ENCODE data around the gene BRI3BP.

BRI3BP gene

DNA sequence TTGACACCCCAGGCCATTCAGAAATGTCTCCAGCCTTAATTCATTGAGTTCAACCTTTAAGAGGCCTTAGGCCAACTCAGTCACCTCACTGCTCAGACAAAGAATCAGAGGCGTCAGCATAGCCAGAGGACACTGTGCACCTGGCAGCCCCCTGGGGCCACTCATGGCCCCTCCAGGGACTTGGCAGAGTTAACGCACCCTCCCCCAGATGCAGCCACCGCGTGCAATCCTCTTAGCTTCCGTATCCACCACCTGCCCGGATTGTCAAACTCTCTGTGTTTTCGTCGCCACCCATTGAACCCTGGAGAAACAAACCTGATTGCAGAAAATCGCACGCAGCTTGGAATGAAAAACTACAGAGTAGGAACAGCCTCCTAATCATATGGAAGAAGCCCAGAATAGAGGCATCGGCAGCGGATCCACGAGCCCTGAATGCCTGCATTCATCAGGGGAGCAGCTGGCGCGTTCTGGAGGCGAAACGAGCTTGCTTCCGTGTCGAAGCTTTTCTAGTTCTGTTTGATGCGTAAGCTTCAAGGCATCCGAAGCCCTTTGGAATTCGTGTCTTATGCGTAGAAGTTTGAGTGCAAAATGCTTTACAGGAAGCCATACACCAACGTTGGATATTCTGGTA is 22.4 kb downstream of the BRI3BP start:
- Histone ChIP-seq H3K4ac (ENCODE audit: low read depth in 1 of 2, low read length in 2 of 2) (no peak overlapping the region), H3K23ac (ENCODE audit: low read length in 2 of 2) (no peak overlapping the region), H3K27ac (ENCODE audit: low read length, poor library complexity, severe bottlenecking) (no peak overlapping the region), H3K4me2 (ENCODE audit: low read length, poor library complexity, severe bottlenecking) (no peak overlapping the region), H3K79me1 (replicated peaks; ENCODE audit: low read length, poor library complexity, severe bottlenecking) (peaks cover 7% of the 10 kb centered on the region), H2BK5ac (ENCODE audit: low read depth, low read length, poor library complexity, severe bottlenecking) (no peak overlapping the region), H2BK120ac (ENCODE audit: low read depth, low read length) (no peak overlapping the region), H3K4me1 (ENCODE audit: control insufficient read depth, insufficient read depth, low read depth, low read length) (no peaks in the 10 kb centered on the region), H2AK5ac (ENCODE audit: low read length, severe bottlenecking) (no peak overlapping the region), H2AFZ (ENCODE audit: low read depth, low read length) (no peak overlapping the region), H3K27me3 (ENCODE audit: control insufficient read depth in 1 of 2, insufficient read depth in 1 of 2, low read length in 2 of 2) (no peaks in the 10 kb centered on the region), H3K4me3 (ENCODE audit: insufficient read depth in 1 of 2, low read depth in 1 of 2, low read length in 2 of 2) (no peak overlapping the region), H2BK12ac (ENCODE audit: low read length in 2 of 2) (no peak overlapping the region), H3K9me3 (ENCODE audit: control insufficient read depth, low read length) (no peaks in the 10 kb centered on the region), H2BK15ac (ENCODE audit: low read depth, poor library complexity, severe bottlenecking) (no peak overlapping the region), H3K18ac (ENCODE audit: low read depth in 1 of 2, low read length in 2 of 2) (no peak overlapping the region), H3K14ac (ENCODE audit: low read length in 2 of 2) (no peak overlapping the region), H4K8ac (ENCODE audit: low read length) (no peak overlapping the region), H4K91ac (ENCODE audit: low read length) (no peak overlapping the region), H3K36me3 (ENCODE audit: control insufficient read depth in 1 of 2, insufficient read depth in 2 of 2, low read depth in 1 of 2, low read length in 2 of 2) (peaks cover 0 to 26% of the 10 kb centered on the region in 2 experiments), H3K9ac (ENCODE audit: low read length) (no peak overlapping the region)
- 98% methylated on average over 24 of the region's 24 CpGs for whole genome bisulfite sequencing
- no peak for DNase-seq

DNA sequence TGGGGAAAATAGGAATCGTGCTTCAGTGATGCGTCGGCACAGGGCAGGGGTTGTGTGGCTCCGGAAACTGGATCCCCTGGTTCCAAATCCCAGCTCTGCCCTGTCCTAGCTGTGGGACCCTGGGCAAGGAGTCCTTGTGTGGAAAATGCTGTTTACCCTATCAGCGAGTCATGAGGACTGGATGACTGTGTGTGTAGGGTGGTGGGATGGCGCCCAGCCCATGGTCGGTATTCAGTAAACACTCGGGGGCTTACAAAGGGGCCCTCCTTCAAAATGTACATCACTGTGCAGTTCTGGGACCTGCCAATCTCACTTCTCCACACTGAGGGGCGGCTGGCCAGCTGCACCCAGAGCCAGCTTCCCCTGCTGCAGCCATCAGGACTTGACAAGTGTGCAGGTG is 24.4 kb downstream of the BRI3BP start:
- H2BK12ac ChIP-seq (ENCODE audit: low read length in 2 of 2): no peak overlapping the region
- WGBS: 95% methylated on average over 8 of the region's 9 CpGs
- no peak overlapping the region for H3K18ac ChIP-seq (ENCODE audit: low read depth in 1 of 2, low read length in 2 of 2)
- H3K4me3 ChIP-seq (ENCODE audit: insufficient read depth in 1 of 2, low read depth in 1 of 2, low read length in 2 of 2): no peak overlapping the region
- H2AFZ ChIP-seq (ENCODE audit: low read depth, low read length): peak overlapping the region; percentile 18
- H3K9ac ChIP-seq (ENCODE audit: low read length): no peak overlapping the region
- H3K27me3 ChIP-seq (ENCODE audit: control insufficient read depth in 1 of 2, insufficient read depth in 1 of 2, low read length in 2 of 2): no peaks in the 10 kb centered on the region
- peaks cover 0 to 31% of the 10 kb centered on the region in 2 experiments for H3K36me3 ChIP-seq (ENCODE audit: control insufficient read depth in 1 of 2, insufficient read depth in 2 of 2, low read depth in 1 of 2, low read length in 2 of 2)
- no peak for DNase-seq
- no peak overlapping the region for H4K91ac ChIP-seq (ENCODE audit: low read length)
- H3K14ac ChIP-seq (ENCODE audit: low read length in 2 of 2): peak overlapping the region in 1 of 2 experiments; percentile 71
- no peak overlapping the region for H2BK5ac ChIP-seq (ENCODE audit: low read depth, low read length, poor library complexity, severe bottlenecking)
- H2AK5ac ChIP-seq (ENCODE audit: low read length, severe bottlenecking): no peak overlapping the region
- no peak overlapping the region for H3K23ac ChIP-seq (ENCODE audit: low read length in 2 of 2)
- H3K9me3 ChIP-seq (ENCODE audit: control insufficient read depth, low read length): no peaks in the 10 kb centered on the region
- H3K4me1 ChIP-seq (ENCODE audit: control insufficient read depth, insufficient read depth, low read depth, low read length): peaks cover 1% of the 10 kb centered on the region
- no peak overlapping the region for H3K4me2 ChIP-seq (ENCODE audit: low read length, poor library complexity, severe bottlenecking)
- no peak overlapping the region for H3K27ac ChIP-seq (ENCODE audit: low read length, poor library complexity, severe bottlenecking)
- H3K4ac ChIP-seq (ENCODE audit: low read depth in 1 of 2, low read length in 2 of 2): no peak overlapping the region
- H2BK120ac ChIP-seq (ENCODE audit: low read depth, low read length): no peak overlapping the region
- peaks cover 1% of the 10 kb centered on the region for H3K79me1 ChIP-seq (replicated peaks; ENCODE audit: low read length, poor library complexity, severe bottlenecking)
- H4K8ac ChIP-seq (ENCODE audit: low read length): no peak overlapping the region
- H2BK15ac ChIP-seq (ENCODE audit: low read depth, poor library complexity, severe bottlenecking): no peak overlapping the region

DNA sequence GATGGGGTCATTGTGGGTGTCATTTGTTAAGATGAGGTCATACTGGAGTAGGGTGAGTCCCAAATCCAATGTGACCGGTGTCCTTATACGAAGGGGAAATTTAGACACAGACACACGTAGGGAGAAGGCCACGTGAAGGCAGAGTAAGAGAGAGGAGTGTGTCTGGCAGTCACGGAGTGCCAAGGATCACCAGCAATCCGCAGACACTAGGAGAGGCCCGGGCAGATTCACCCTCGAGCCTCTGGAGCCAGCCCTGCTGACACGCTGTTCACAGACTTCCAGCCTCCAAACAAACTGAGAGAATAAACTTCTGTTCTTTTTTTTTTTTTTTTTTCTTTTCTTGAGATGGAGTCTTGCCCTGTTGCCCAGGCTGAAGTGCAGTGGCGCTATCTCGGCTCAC is 24.9 kb downstream of the BRI3BP start:
- H3K9me3 ChIP-seq (ENCODE audit: control insufficient read depth, low read length): no peaks in the 10 kb centered on the region
- no peak overlapping the region for H3K14ac ChIP-seq (ENCODE audit: low read length in 2 of 2)
- H3K4me1 ChIP-seq (ENCODE audit: control insufficient read depth, insufficient read depth, low read depth, low read length): peaks cover 1% of the 10 kb centered on the region
- H2AFZ ChIP-seq (ENCODE audit: low read depth, low read length): no peak overlapping the region
- H3K36me3 ChIP-seq (ENCODE audit: control insufficient read depth in 1 of 2, insufficient read depth in 2 of 2, low read depth in 1 of 2, low read length in 2 of 2): peaks cover 0 to 30% of the 10 kb centered on the region in 2 experiments
- H2BK120ac ChIP-seq (ENCODE audit: low read depth, low read length): no peak overlapping the region
- no peak overlapping the region for H2AK5ac ChIP-seq (ENCODE audit: low read length, severe bottlenecking)
- 94% methylated on average over 9 of the region's 11 CpGs for WGBS
- no peak overlapping the region for H3K23ac ChIP-seq (ENCODE audit: low read length in 2 of 2)
- no peak overlapping the region for H2BK12ac ChIP-seq (ENCODE audit: low read length in 2 of 2)
- H3K4ac ChIP-seq (ENCODE audit: low read depth in 1 of 2, low read length in 2 of 2): no peak overlapping the region
- no peak overlapping the region for H3K9ac ChIP-seq (ENCODE audit: low read length)
- no peak overlapping the region for H3K18ac ChIP-seq (ENCODE audit: low read depth in 1 of 2, low read length in 2 of 2)
- H3K79me1 ChIP-seq (replicated peaks; ENCODE audit: low read length, poor library complexity, severe bottlenecking): peaks cover 1% of the 10 kb centered on the region
- H3K27me3 ChIP-seq (ENCODE audit: control insufficient read depth in 1 of 2, insufficient read depth in 1 of 2, low read length in 2 of 2): no peaks in the 10 kb centered on the region
- H4K8ac ChIP-seq (ENCODE audit: low read length): no peak overlapping the region
- no peak overlapping the region for H3K4me3 ChIP-seq (ENCODE audit: insufficient read depth in 1 of 2, low read depth in 1 of 2, low read length in 2 of 2)
- H4K91ac ChIP-seq (ENCODE audit: low read length): no peak overlapping the region
- DNase-seq: no peak
- H2BK5ac ChIP-seq (ENCODE audit: low read depth, low read length, poor library complexity, severe bottlenecking): no peak overlapping the region
- no peak overlapping the region for H3K4me2 ChIP-seq (ENCODE audit: low read length, poor library complexity, severe bottlenecking)
- no peak overlapping the region for H2BK15ac ChIP-seq (ENCODE audit: low read depth, poor library complexity, severe bottlenecking)
- no peak overlapping the region for H3K27ac ChIP-seq (ENCODE audit: low read length, poor library complexity, severe bottlenecking)

DNA sequence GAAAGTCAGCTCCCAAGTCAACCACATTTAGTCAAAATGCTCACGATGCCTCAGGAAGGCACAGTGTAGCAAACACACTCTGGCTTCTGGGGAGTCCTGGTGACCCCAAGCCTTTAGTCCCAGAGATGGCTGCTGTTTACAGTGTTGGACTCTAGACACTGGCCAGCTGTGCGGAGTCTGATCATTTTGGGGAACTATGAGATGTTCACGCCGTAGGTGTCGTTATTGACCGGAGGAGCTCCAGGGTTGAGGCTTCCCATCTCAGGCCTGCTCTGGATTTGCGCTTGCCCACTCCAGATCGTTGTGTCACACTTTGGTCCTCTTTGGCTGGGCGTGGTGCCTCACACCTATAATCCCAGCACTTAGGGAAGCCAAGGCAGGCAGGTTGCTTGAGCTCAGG is 27.7 kb downstream of the BRI3BP start:
- no peak for DNase-seq
- Histone ChIP-seq H2BK5ac (ENCODE audit: low read depth, low read length, poor library complexity, severe bottlenecking) (no peak overlapping the region), H2AK5ac (ENCODE audit: low read length, severe bottlenecking) (no peak overlapping the region)

More for the DNA sequence above, 27.7 kb downstream of the BRI3BP start:
- no peak overlapping the region for H3K4me2 ChIP-seq (ENCODE audit: low read length, poor library complexity, severe bottlenecking)
- H4K91ac ChIP-seq (ENCODE audit: low read length): no peak overlapping the region
- H2BK15ac ChIP-seq (ENCODE audit: low read depth, poor library complexity, severe bottlenecking): no peak overlapping the region
- WGBS: 96% methylated on average over 9 of the region's 9 CpGs
- peaks cover 1% of the 10 kb centered on the region for H3K79me1 ChIP-seq (replicated peaks; ENCODE audit: low read length, poor library complexity, severe bottlenecking)
- H3K4me3 ChIP-seq (ENCODE audit: insufficient read depth in 1 of 2, low read depth in 1 of 2, low read length in 2 of 2): no peak overlapping the region
- H2AFZ ChIP-seq (ENCODE audit: low read depth, low read length): no peak overlapping the region
- H3K36me3 ChIP-seq (ENCODE audit: control insufficient read depth in 1 of 2, insufficient read depth in 2 of 2, low read depth in 1 of 2, low read length in 2 of 2): peaks cover 0 to 15% of the 10 kb centered on the region in 2 experiments
- H3K27me3 ChIP-seq (ENCODE audit: control insufficient read depth in 1 of 2, insufficient read depth in 1 of 2, low read length in 2 of 2): no peaks in the 10 kb centered on the region
- no peak overlapping the region for H3K23ac ChIP-seq (ENCODE audit: low read length in 2 of 2)
- peaks cover 1% of the 10 kb centered on the region for H3K4me1 ChIP-seq (ENCODE audit: control insufficient read depth, insufficient read depth, low read depth, low read length)
- H2BK12ac ChIP-seq (ENCODE audit: low read length in 2 of 2): no peak overlapping the region
- no peak overlapping the region for H2BK120ac ChIP-seq (ENCODE audit: low read depth, low read length)
- H3K18ac ChIP-seq (ENCODE audit: low read depth in 1 of 2, low read length in 2 of 2): no peak overlapping the region
- no peak overlapping the region for H3K4ac ChIP-seq (ENCODE audit: low read depth in 1 of 2, low read length in 2 of 2)
- H3K9ac ChIP-seq (ENCODE audit: low read length): no peak overlapping the region
- no peaks in the 10 kb centered on the region for H3K9me3 ChIP-seq (ENCODE audit: control insufficient read depth, low read length)
- H4K8ac ChIP-seq (ENCODE audit: low read length): no peak overlapping the region
- no peak overlapping the region for H3K27ac ChIP-seq (ENCODE audit: low read length, poor library complexity, severe bottlenecking)
- H3K14ac ChIP-seq (ENCODE audit: low read length in 2 of 2): no peak overlapping the region
